GM12878 (cell line): ENCODE data around the gene POLR3E. TPM values are rescaled to one million over a fixed set of nuclear protein-coding genes. Genes with fewer than 3 reads are reported as not detected.

Experiments
- ATAC-seq: fragments of 200-7000 bp; cut with Tn5 transposase; 3 replicates; pipeline ENCODE4 v1.9.1; 2020; ENCODE audit warnings: mild to moderate bottlenecking, moderate library complexity
- BruUV-seq: library from RNA; stranded (reverse); fragments of 400-500 nt; replicated peaks from 2 replicates; lab custom pipeline; 2021; lab: Mats Ljungman, UMichigan
- CTCF ChIA-PET: fragments of 300-600 bp; sonication (Branson Sonifier 250); formaldehyde crosslinking; extraction: SDS; loops from one replicate; lab custom pipeline; 2021; ENCODE audit warnings: inconsistent platforms; lab: Yijun Ruan, JAX
- POLR2A ChIA-PET: fragments of 350-600 bp; formaldehyde crosslinking; extraction: SDS; loops from one replicate; lab custom pipeline; 2021; ENCODE audit warnings: inconsistent platforms; lab: Charles Lee
- RAD21 ChIA-PET: fragments of 300-600 bp; sonication (Branson Sonifier 250); formaldehyde crosslinking; loops from one replicate; lab custom pipeline; 2023; ENCODE audit warnings: antibody characterized with exemption; ENCODE audit not compliant: unreplicated experiment; lab: Charles Lee
- SMC1A ChIA-PET: fragments of 300-600 bp; sonication (Branson Sonifier 250); formaldehyde crosslinking; loops from one replicate; lab custom pipeline; 2023; ENCODE audit not compliant: unreplicated experiment, uncharacterized antibody; lab: Charles Lee
- DNase-seq: peaks from one replicate; pipeline ENCODE4 v3.0.0-alpha.2; 2011; ENCODE audit warnings: low read depth, low spot score
- FAIRE-seq: peaks from 3 replicates; lab custom pipeline; 2011; peaks lifted over from hg19 to GRCh38; lab: Jason Lieb, UNC
- H2AFZ ChIP-seq: 2 replicates; pipeline ENCODE4 v1.6.0; 2011; ENCODE audit warnings: low read depth, low read length, control low read depth; ENCODE audit not compliant: control insufficient read depth
- H3K27ac ChIP-seq: 2 replicates; pipeline ENCODE4 v1.5.1; 2011; ENCODE audit warnings: control low read depth; ENCODE audit not compliant: control insufficient read depth, insufficient read depth
- H3K27me3 ChIP-seq, 2 experiments: replicated peaks in 1 of 2; 2 replicates each; pipeline versions ENCODE4 v1.6.0 to v1.6.1; 2011; ENCODE audit warnings: low read length in 1 of 2; ENCODE audit not compliant: control insufficient read depth in 2 of 2, insufficient read depth in 2 of 2
- H3K36me3 ChIP-seq, 2 experiments: 2 replicates each; pipeline ENCODE4 v1.5.1; 2011; ENCODE audit warnings: low read length in 1 of 2; ENCODE audit not compliant: control insufficient read depth in 2 of 2, insufficient read depth in 2 of 2
- H3K4me1 ChIP-seq: 2 replicates; pipeline ENCODE4 v1.6.1; 2011; ENCODE audit warnings: mild to moderate bottlenecking, low read length, moderate library complexity, mixed read lengths; ENCODE audit not compliant: control insufficient read depth, insufficient read depth
- H3K4me2 ChIP-seq: 2 replicates; pipeline ENCODE4 v1.6.0; 2011; ENCODE audit warnings: control low read depth; ENCODE audit not compliant: control insufficient read depth, insufficient read depth
- H3K4me3 ChIP-seq: fragments of 200-600 bp; sonication (generic); 2 replicates; pipeline ENCODE4 v1.5.1; 2016
- H3K79me2 ChIP-seq: 2 replicates; pipeline ENCODE4 v1.6.0; 2011; ENCODE audit warnings: low read length; ENCODE audit not compliant: control insufficient read depth, insufficient read depth
- H3K9ac ChIP-seq: 2 replicates; pipeline ENCODE4 v1.8.0; 2011; ENCODE audit warnings: low read length, control low read depth, mixed read lengths; ENCODE audit not compliant: control insufficient read depth, insufficient read depth
- H3K9me3 ChIP-seq: replicated peaks from 3 replicates; pipeline ENCODE4 v1.5.1; 2011; ENCODE audit warnings: mild to moderate bottlenecking, low read length; ENCODE audit not compliant: control insufficient read depth, insufficient read depth
- H4K20me1 ChIP-seq: 2 replicates; pipeline ENCODE4 v1.6.0; 2011; ENCODE audit not compliant: control insufficient read depth, insufficient read depth
- CHD2 ChIP-seq: IDR thresholded peaks from 2 replicates; pipeline ENCODE4 v1.6.1; 2011; ENCODE audit warnings: low read depth, low read length, improper control_type of control experiment, borderline replicate concordance
- EGR1 ChIP-seq, 2 experiments: IDR thresholded peaks; 1 replicate in 1 of 2; 2 replicates in 1 of 2; pipeline ENCODE4 v1.6.1; 2011 to 2012; ENCODE audit warnings: low read depth in 2 of 2, low read length in 2 of 2, borderline replicate concordance in 1 of 2, mild to moderate bottlenecking in 1 of 2, moderate library complexity in 1 of 2
- KDM1A ChIP-seq: fragments of 200-600 bp; sonication (generic); IDR thresholded peaks from 2 replicates; pipeline ENCODE4 v1.6.1; 2016; ENCODE audit warnings: borderline replicate concordance
- MXI1 ChIP-seq: fragments of 150-350 bp; IDR thresholded peaks from 2 replicates; pipeline ENCODE4 v1.6.1; 2011; ENCODE audit warnings: low read depth, mild to moderate bottlenecking, inconsistent platforms, low read length, improper control_type of control experiment
- RAD51 ChIP-seq: fragments of 450-650 bp; IDR thresholded peaks from 2 replicates; pipeline ENCODE4 v1.6.1; 2016; ENCODE audit warnings: moderate library complexity, mild to moderate bottlenecking, inconsistent platforms
- SMAD1 ChIP-seq: fragments of 450-650 bp; IDR thresholded peaks from 2 replicates; pipeline ENCODE4 v1.6.1; 2018; ENCODE audit warnings: mild to moderate bottlenecking, low read depth; ENCODE audit not compliant: partially characterized antibody
- STAT1 ChIP-seq: fragments of 450-650 bp; conservative IDR thresholded peaks from 2 replicates; pipeline ENCODE4 v1.6.1; 2014; ENCODE audit warnings: antibody characterized with exemption, mild to moderate bottlenecking
- TAF1 ChIP-seq: IDR thresholded peaks from 2 replicates; pipeline ENCODE4 v1.6.1; 2011; ENCODE audit warnings: mild to moderate bottlenecking, low read depth, low read length, borderline replicate concordance
- WGBS: methylation state at CpG from one replicate; pipeline ENCODE4 v1.1.6; 2016; ENCODE audit warnings: low lambda C conversion rate; ENCODE audit not compliant: insufficient replicate concordance, insufficient coverage; ENCODE audit errors: missing lambda C conversion rate; 5-methylcytosine and 5-hydroxymethylcytosine counted together
- in situ Hi-C: fragments of 300-500 bp; cut with MboI; formaldehyde crosslinking; loops from 9 replicates; pipeline ENCODE4 v1.14.3; 2018; ENCODE audit warnings: mixed read lengths
- intact Hi-C: fragments of 100-400 bp; cut with micrococcal nuclease; formaldehyde crosslinking; loops from one replicate; pipeline ENCODE4 v1.14.2; 2022; ENCODE audit not compliant: unreplicated experiment
- polyA plus RNA-seq, 11 experiments: library from polyadenylated mRNA; depleted of rRNA in 4 of 11; unstranded in 6 of 11; stranded (reverse) in 5 of 11; fragments of >200 nt; fragmentation: Nextera tagmentation in 4 of 11; fragmentation: Illumina TruSeq in 1 of 11; extraction: Ambion mirVana in 4 of 11; extraction: Trizol in 1 of 11; gene quantifications; 1 replicate in 1 of 11; 2 replicates in 10 of 11; pipeline versions ENCODE4 v1.2.1 to v1.2.3, GENCODE V29; 2011 to 2016; ENCODE audit warnings: inconsistent platforms in 2 of 11, missing spikeins in 2 of 11, low read depth in 1 of 11
- total RNA-seq, 4 experiments: library from RNA; depleted of rRNA in 3 of 4; stranded (reverse); fragments of >200 nt in 3 of 4; fragmentation: Illumina TruSeq in 1 of 4; extraction: Trizol in 1 of 4; gene quantifications; 2 replicates each; pipeline versions ENCODE4 v1.2.1 to v1.2.3, GENCODE V29; 2013 to 2021
- TF ChIP-seq, protein P1 (sequence below): fragments of 450-650 bp; IDR thresholded peaks from 2 replicates; pipeline ENCODE4 v1.6.1; 2017; ENCODE audit warnings: mild to moderate bottlenecking, moderate library complexity
- TF ChIP-seq, protein P2 (sequence below): fragments of 450-650 bp; IDR thresholded peaks from 2 replicates; pipeline ENCODE4 v1.6.1; 2016; ENCODE audit warnings: mild to moderate bottlenecking

POLR3E gene
- total and polyA plus RNA-seq, 10 of the 15 experiments (the other 5 are each of a cell fraction or from before 2014, with no cell fraction given) = 11.1 to 79.5 (median 39.7) TPM

DNA sequence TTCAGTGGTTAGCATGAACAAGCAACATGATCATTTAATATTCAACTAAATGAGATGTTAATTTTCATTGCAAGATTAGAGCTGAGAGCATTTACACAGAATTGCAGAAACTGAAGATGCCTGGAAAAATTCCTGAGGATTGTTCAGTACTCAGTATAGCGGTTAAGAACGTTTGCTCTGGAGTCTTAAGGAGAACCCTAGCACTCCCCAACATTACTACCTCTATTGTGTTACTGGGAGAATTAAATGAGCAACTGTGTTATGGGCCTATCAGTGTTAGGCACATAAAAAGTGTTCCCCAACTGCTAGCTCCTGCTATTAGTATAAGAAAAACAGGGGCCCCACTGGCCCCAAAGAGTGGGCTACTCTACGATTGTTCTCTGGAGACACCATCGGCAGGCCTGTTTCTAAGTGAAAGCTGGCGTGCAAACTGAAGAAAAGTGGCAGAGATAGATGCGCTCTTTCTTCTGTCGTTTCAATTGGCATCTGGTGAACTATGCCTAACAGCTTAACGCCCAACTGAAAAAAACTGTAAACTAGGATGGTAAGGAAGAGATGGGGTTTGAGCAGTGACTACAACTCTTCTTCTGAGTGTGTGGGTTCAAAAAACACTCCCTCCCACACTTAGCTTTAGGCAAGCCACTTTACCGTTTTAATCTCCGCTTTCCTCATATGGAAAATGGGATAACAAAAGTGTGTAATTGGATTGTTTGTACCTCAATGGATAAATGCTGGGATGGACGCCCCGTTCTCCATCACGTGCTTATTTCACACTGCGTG, 75.9 kb downstream of the POLR3E start:
- intact Hi-C loops (loop anchor here (5.0 kb wide), 2 partner anchors 51 to 181 kb away; no protein-coding TSS in a partner anchor), in situ Hi-C loops (no loop called here)
- peak overlapping the region; percentile 64 for H3K4me2 ChIP-seq
- H3K9ac ChIP-seq = peak overlapping the region; percentile 89
- H3K36me3 ChIP-seq = 0 out of 4 replicates have a peak, but pooled peaks cover 0 to 5% of the 10 kb centered on the region in 2 experiments
- ChIA-PET POLR2A (interaction anchor here (0.5 to 12.9 kb wide), 4 partner anchors 9 to 64 kb away, joined by 3 to 185 read pairs (median 3); no protein-coding TSS in a partner anchor), RAD21 (interaction anchor here (0.6 to 3.3 kb wide), 6 partner anchors 14 to 65 kb away, joined by 3 to 21 read pairs (median 4); no protein-coding TSS in a partner anchor), SMC1A (interaction anchor here (0.6 to 12.5 kb wide), 7 partner anchors 9 to 654 kb away, joined by 3 to 205 read pairs (median 4); no protein-coding TSS in a partner anchor), CTCF (interaction anchor here (0.8 to 3.1 kb wide), 6 partner anchors 12 to 73 kb away, joined by 3 to 8 read pairs (median 6); no protein-coding TSS in a partner anchor)
- no peaks in the 10 kb centered on the region for H3K9me3 ChIP-seq
- BruUV-seq = no TSS peak
- TF ChIP-seq MXI1 = 0 out of 2 replicates have a peak, but pooled peaks have one; percentile 8
- TF ChIP-seq STAT1 = no peak
- TF ChIP-seq, protein P1, sequence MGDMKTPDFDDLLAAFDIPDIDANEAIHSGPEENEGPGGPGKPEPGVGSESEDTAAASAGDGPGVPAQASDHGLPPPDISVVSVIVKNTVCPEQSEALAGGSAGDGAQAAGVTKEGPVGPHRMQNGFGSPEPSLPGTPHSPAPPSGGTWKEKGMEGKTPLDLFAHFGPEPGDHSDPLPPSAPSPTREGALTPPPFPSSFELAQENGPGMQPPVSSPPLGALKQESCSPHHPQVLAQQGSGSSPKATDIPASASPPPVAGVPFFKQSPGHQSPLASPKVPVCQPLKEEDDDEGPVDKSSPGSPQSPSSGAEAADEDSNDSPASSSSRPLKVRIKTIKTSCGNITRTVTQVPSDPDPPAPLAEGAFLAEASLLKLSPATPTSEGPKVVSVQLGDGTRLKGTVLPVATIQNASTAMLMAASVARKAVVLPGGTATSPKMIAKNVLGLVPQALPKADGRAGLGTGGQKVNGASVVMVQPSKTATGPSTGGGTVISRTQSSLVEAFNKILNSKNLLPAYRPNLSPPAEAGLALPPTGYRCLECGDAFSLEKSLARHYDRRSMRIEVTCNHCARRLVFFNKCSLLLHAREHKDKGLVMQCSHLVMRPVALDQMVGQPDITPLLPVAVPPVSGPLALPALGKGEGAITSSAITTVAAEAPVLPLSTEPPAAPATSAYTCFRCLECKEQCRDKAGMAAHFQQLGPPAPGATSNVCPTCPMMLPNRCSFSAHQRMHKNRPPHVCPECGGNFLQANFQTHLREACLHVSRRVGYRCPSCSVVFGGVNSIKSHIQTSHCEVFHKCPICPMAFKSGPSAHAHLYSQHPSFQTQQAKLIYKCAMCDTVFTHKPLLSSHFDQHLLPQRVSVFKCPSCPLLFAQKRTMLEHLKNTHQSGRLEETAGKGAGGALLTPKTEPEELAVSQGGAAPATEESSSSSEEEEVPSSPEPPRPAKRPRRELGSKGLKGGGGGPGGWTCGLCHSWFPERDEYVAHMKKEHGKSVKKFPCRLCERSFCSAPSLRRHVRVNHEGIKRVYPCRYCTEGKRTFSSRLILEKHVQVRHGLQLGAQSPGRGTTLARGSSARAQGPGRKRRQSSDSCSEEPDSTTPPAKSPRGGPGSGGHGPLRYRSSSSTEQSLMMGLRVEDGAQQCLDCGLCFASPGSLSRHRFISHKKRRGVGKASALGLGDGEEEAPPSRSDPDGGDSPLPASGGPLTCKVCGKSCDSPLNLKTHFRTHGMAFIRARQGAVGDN = no peak
- TF ChIP-seq CHD2 = no peak
- no peak for TF ChIP-seq SMAD1
- peak; percentile 14; the same call in 1 of the 2 replicates for TF ChIP-seq RAD51
- no peak for TF ChIP-seq EGR1 (IDR thresholded peaks at IDR 0.05; ENCODE audit: borderline replicate concordance in 1 of 2, low read depth in 2 of 2, low read length in 2 of 2)
- TF ChIP-seq TAF1 = 0 out of 2 replicates have a peak, but pooled peaks have one; percentile 21
- TF ChIP-seq KDM1A = no peak
- TF ChIP-seq, protein P2, sequence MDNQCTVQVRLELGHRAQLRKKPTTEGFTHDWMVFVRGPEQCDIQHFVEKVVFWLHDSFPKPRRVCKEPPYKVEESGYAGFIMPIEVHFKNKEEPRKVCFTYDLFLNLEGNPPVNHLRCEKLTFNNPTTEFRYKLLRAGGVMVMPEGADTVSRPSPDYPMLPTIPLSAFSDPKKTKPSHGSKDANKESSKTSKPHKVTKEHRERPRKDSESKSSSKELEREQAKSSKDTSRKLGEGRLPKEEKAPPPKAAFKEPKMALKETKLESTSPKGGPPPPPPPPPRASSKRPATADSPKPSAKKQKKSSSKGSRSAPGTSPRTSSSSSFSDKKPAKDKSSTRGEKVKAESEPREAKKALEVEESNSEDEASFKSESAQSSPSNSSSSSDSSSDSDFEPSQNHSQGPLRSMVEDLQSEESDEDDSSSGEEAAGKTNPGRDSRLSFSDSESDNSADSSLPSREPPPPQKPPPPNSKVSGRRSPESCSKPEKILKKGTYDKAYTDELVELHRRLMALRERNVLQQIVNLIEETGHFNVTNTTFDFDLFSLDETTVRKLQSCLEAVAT = peak; percentile 87
- DNase-seq = no peak
- H4K20me1 ChIP-seq = no peaks in the 10 kb centered on the region
- peak; percentile 13 for FAIRE-seq
- H3K27me3 ChIP-seq = no peaks in the 10 kb centered on the region
- peak overlapping the region; percentile 31; the same call in 1 of the 2 replicates for H2AFZ ChIP-seq
- H3K4me1 ChIP-seq = peaks cover 19% of the 10 kb centered on the region
- peak overlapping the region; percentile 77 for H3K27ac ChIP-seq
- no peak for ATAC-seq
- peak overlapping the region; percentile 89 for H3K4me3 ChIP-seq
- H3K79me2 ChIP-seq = peaks cover 58% of the 10 kb centered on the region
- 69% methylated on average over 14 of the region's 14 CpGs for WGBS
